Amniotic stem cell (primary cell): Measurements from ENCODE around the gene DAPK3.

ENCODE experiments used
- DNase-seq: peaks from one replicate; lab custom pipeline; 2025; lab: John Stamatoyannopoulos, UW

DAPK3 gene

DNA sequence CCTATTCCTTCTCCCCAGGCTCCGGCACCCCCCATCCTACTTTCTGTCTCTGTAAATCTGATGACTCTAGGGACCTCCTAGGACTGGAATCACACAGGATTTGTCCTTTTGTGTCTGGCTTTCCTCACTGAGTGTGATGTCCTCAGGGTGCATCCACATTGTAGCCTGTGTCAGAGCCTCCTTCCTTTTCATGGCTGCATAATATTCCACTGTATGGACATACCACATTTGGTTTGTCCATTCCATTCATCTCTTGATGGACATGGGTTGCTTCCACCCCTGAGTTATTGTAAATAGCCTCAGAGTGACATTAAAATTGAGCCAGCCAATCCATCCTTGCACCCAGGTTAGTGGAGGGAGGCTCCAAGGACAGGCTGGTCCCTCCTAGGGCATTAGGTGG lies 60.8 kb downstream of the DAPK3 start:
- DNase-seq, result no peak
